HepG2 (cell line): Measurements from ENCODE around the gene CCDC154. TPM values are rescaled to one million over a fixed set of nuclear protein-coding genes. Genes with fewer than 3 reads are reported as not detected.

Experiments
- ATAC-seq: fragments of 200-7000 bp; cut with Tn5 transposase; 3 replicates; pipeline ENCODE4 v1.9.1; 2020; ENCODE audit warnings: mild to moderate bottlenecking, moderate library complexity
- BruUV-seq: library from RNA; stranded (reverse); fragments of 400-500 nt; replicated peaks from 2 replicates; lab custom pipeline; 2021; lab: Mats Ljungman, UMichigan
- CTCF ChIA-PET: fragments of 300-600 bp; formaldehyde crosslinking; extraction: SDS; loops from one replicate; lab custom pipeline; 2021; ENCODE audit warnings: low total read pairs, inconsistent platforms, low intra/inter-chr PET ratio; lab: Yijun Ruan, JAX
- POLR2A ChIA-PET: fragments of 350-600 bp; sonication (Branson Sonifier 250); formaldehyde crosslinking; loops from one replicate; lab custom pipeline; 2020; ENCODE audit warnings: antibody characterized with exemption, inconsistent platforms; lab: Yijun Ruan, JAX
- DNase-seq: peaks from one replicate; pipeline ENCODE4 v3.0.0-alpha.2; 2015; ENCODE audit warnings: low spot score
- FAIRE-seq: peaks from 3 replicates; lab custom pipeline; 2011; peaks lifted over from hg19 to GRCh38; lab: Jason Lieb, UNC
- H2AFZ ChIP-seq: one replicate; pipeline ENCODE4 v1.6.1; 2011; ENCODE audit warnings: low read length, inconsistent platforms
- H3K27ac ChIP-seq: fragments of 300-600 bp; 3 replicates; pipeline ENCODE4 v1.8.0; 2011; ENCODE audit warnings: mixed run types, mild to moderate bottlenecking, mixed read lengths, low read length, inconsistent platforms; ENCODE audit not compliant: insufficient read depth; ENCODE audit errors: extremely low read length
- H3K27me3 ChIP-seq, 2 experiments: fragments of 200-600 bp in 1 of 2; 2 replicates in 1 of 2; 3 replicates in 1 of 2; pipeline versions ENCODE4 v1.6.0 to v1.8.0; 2011; ENCODE audit warnings: low read length in 2 of 2, mild to moderate bottlenecking in 2 of 2, moderate library complexity in 2 of 2, inconsistent platforms in 1 of 2; ENCODE audit not compliant: insufficient read depth in 2 of 2, control insufficient read depth in 1 of 2
- H3K36me3 ChIP-seq, 2 experiments: fragments of 200-600 bp in 1 of 2; replicated peaks in 1 of 2; 2 replicates in 1 of 2; 3 replicates in 1 of 2; pipeline versions ENCODE4 v1.5.1 to v1.8.0; 2011; ENCODE audit warnings: low read length in 2 of 2, inconsistent platforms in 1 of 2; ENCODE audit not compliant: insufficient read depth in 2 of 2, control insufficient read depth in 1 of 2
- H3K4me1 ChIP-seq: 2 replicates; pipeline ENCODE4 v1.5.1; 2012; ENCODE audit warnings: low read length, inconsistent platforms; ENCODE audit not compliant: insufficient read depth
- H3K4me2 ChIP-seq: 2 replicates; pipeline ENCODE4 v1.6.0; 2011; ENCODE audit warnings: low read depth, low read length, inconsistent platforms
- H3K4me3 ChIP-seq, 3 experiments: fragments of 200-600 bp in 1 of 3; sonication (generic), shearing (Covaris generic) in 1 of 3; replicated peaks in 1 of 3; 2 replicates each; pipeline ENCODE4 v1.5.1; 2011 to 2016; ENCODE audit warnings: low read length in 3 of 3, inconsistent platforms in 2 of 3, low read depth in 2 of 3, mild to moderate bottlenecking in 2 of 3, control low read depth in 1 of 3, mixed read lengths in 1 of 3; ENCODE audit not compliant: insufficient read depth in 1 of 3
- H3K79me2 ChIP-seq: one replicate; pipeline ENCODE4 v1.6.1; 2011; ENCODE audit warnings: low read length, inconsistent platforms; ENCODE audit not compliant: insufficient read depth
- H3K9ac ChIP-seq: 2 replicates; pipeline ENCODE4 v1.6.0; 2011; ENCODE audit warnings: mild to moderate bottlenecking, low read depth, low read length, inconsistent platforms; ENCODE audit not compliant: insufficient read depth
- H3K9me3 ChIP-seq: 2 replicates; pipeline ENCODE4 v1.5.1; 2012; ENCODE audit warnings: mild to moderate bottlenecking, low read length
- H4K20me1 ChIP-seq: 2 replicates; pipeline ENCODE4 v1.6.0; 2011; ENCODE audit warnings: inconsistent platforms, mild to moderate bottlenecking, low read length, moderate library complexity; ENCODE audit not compliant: insufficient read depth
- BORCS8-MEF2B ChIP-seq: sonication (generic); formaldehyde crosslinking; IDR thresholded peaks from 2 replicates; pipeline ENCODE4 v1.8.0; 2022; ENCODE audit warnings: mild to moderate bottlenecking, missing genetic modification reagents
- EZH2 ChIP-seq: conservative IDR thresholded peaks from 2 replicates; pipeline ENCODE4 v1.6.1; 2012; ENCODE audit warnings: mild to moderate bottlenecking, low read depth, low read length, moderate library complexity
- GATA4 ChIP-seq: sonication (generic); IDR thresholded peaks from 2 replicates; pipeline ENCODE4 v1.6.1; 2016; ENCODE audit warnings: antibody characterized with exemption, low read depth, borderline replicate concordance
- HDAC1 ChIP-seq: sonication (generic); formaldehyde crosslinking; IDR thresholded peaks from 2 replicates; pipeline ENCODE4 v1.5.1; 2020; ENCODE audit warnings: mild to moderate bottlenecking, missing genetic modification reagents
- HNF1A ChIP-seq, 2 experiments: sonication (generic) in 1 of 2; formaldehyde crosslinking in 1 of 2; IDR thresholded peaks; 2 replicates each; pipeline versions ENCODE4 v1.4.0 to v1.6.1; 2016 to 2020; ENCODE audit warnings: borderline replicate concordance in 1 of 2, low read depth in 1 of 2, mild to moderate bottlenecking in 1 of 2, missing genetic modification reagents in 1 of 2
- JDP2 ChIP-seq: sonication (generic); formaldehyde crosslinking; IDR thresholded peaks from 2 replicates; pipeline ENCODE4 v1.8.1; 2022; ENCODE audit warnings: missing genetic modification reagents, borderline replicate concordance
- KLF16 ChIP-seq, 2 experiments: sonication (generic) in 1 of 2; formaldehyde crosslinking in 1 of 2; IDR thresholded peaks; 2 replicates each; pipeline versions ENCODE4 v1.6.1 to v1.8.0; 2016 to 2023; ENCODE audit warnings: missing genetic modification reagents in 2 of 2, missing compliant biosample characterization in 1 of 2
- NCOR1 ChIP-seq: fragments of 200-600 bp; sonication (generic); IDR thresholded peaks from 2 replicates; pipeline ENCODE4 v1.7.0; 2017; ENCODE audit warnings: antibody characterized with exemption, low read length, borderline replicate concordance
- NR0B2 ChIP-seq: sonication (generic); formaldehyde crosslinking; IDR thresholded peaks from 2 replicates; pipeline ENCODE4 v1.4.0; 2020; ENCODE audit warnings: mild to moderate bottlenecking, missing genetic modification reagents
- NR2F2 ChIP-seq: IDR thresholded peaks from 2 replicates; pipeline ENCODE4 v1.6.1; 2012; ENCODE audit warnings: low read depth, inconsistent platforms, borderline replicate concordance
- RFX1 ChIP-seq: fragments of 450-650 bp; IDR thresholded peaks from 2 replicates; pipeline ENCODE4 v1.6.1; 2017
- SRY ChIP-seq: sonication (generic); formaldehyde crosslinking; IDR thresholded peaks from 2 replicates; pipeline ENCODE4 v1.8.0; 2022; ENCODE audit warnings: mild to moderate bottlenecking, missing genetic modification reagents
- TOPORS ChIP-seq: sonication (generic); formaldehyde crosslinking; IDR thresholded peaks from 2 replicates; pipeline ENCODE4 v1.8.0; 2023; ENCODE audit warnings: mild to moderate bottlenecking, missing genetic modification reagents
- ZKSCAN1 ChIP-seq: fragments of 150-350 bp; IDR thresholded peaks from 2 replicates; pipeline ENCODE4 v1.6.1; 2014; ENCODE audit warnings: low read length
- ZNF720 ChIP-seq: sonication (generic); formaldehyde crosslinking; IDR thresholded peaks from 2 replicates; pipeline ENCODE4 v1.4.0; 2020; ENCODE audit warnings: missing genetic modification reagents
- WGBS: methylation state at CpG from one replicate; pipeline ENCODE4 v1.1.6; 2017; ENCODE audit warnings: low lambda C conversion rate; 5-methylcytosine and 5-hydroxymethylcytosine counted together
- in situ Hi-C: cut with HindIII; loops from 2 replicates; pipeline ENCODE4 v1.10.0; 2017; ENCODE audit warnings: low pct_unique_long_range_greater_than_20kb; ENCODE audit not compliant: extremely low pct_ligation_motif_present
- intact Hi-C: fragments of 100-400 bp; cut with micrococcal nuclease; formaldehyde crosslinking; loops from one replicate; pipeline ENCODE4 v1.10.0; 2022; ENCODE audit not compliant: unreplicated experiment
- polyA plus RNA-seq, 8 experiments: library from polyadenylated mRNA; depleted of rRNA in 3 of 8; stranded (reverse) in 7 of 8; unstranded in 1 of 8; fragments of >200 nt; fragmentation: Illumina TruSeq in 4 of 8; extraction: Trizol in 4 of 8; gene quantifications; 2 replicates each; pipeline versions ENCODE4 v1.2.1 to v1.2.3, GENCODE V29; 2011 to 2016; ENCODE audit warnings: low read depth in 4 of 8, missing spikeins in 1 of 8, mixed read lengths in 1 of 8; ENCODE audit not compliant: insufficient read depth in 1 of 8
- total RNA-seq, 5 experiments: library from RNA; depleted of rRNA; stranded (reverse); fragments of >200 nt; fragmentation: Illumina TruSeq; extraction: Trizol; gene quantifications; 2 replicates each; pipeline ENCODE4 v1.2.3, GENCODE V29; 2016; ENCODE audit warnings: low read depth in 1 of 5

Gene CCDC154
- total and polyA plus RNA-seq, 2 of the 13 experiments (the other 11 are each of a cell fraction or from before 2014, with no cell fraction given): 0.92 to 1.5 TPM

- POLR2A ChIA-PET: no interaction called here
- DNase-seq (no peak), FAIRE-seq (no peak), ATAC-seq (no peak)
- CTCF ChIA-PET: no interaction called here
- H3K27ac ChIP-seq: no peak overlapping the region
- H4K20me1 ChIP-seq: no peaks in the 10 kb centered on the region
- no TSS peak for BruUV-seq
- 97% methylated on average over 28 of the region's 42 CpGs for WGBS
- no peak overlapping the region for H3K4me2 ChIP-seq
- in situ Hi-C loops: no loop called here
- H3K9ac ChIP-seq: no peak overlapping the region
- H3K9me3 ChIP-seq: no peaks in the 10 kb centered on the region
- intact Hi-C loops: no loop called here
- peaks cover 15 to 32% of the 10 kb centered on the region in 2 experiments; a peak in 4 of 5 replicates for H3K36me3 ChIP-seq
- no peaks in the 10 kb centered on the region for H3K4me1 ChIP-seq
- no peak overlapping the region for H2AFZ ChIP-seq
- TF ChIP-seq SRY (CRISPR knock-in tag) (no peak), NR2F2 (no peak), ZKSCAN1 (no peak), KLF16 (CRISPR knock-in tag; IDR thresholded peaks at IDR 0.05) (no peak), BORCS8-MEF2B (CRISPR knock-in tag) (no peak), NR0B2 (CRISPR knock-in tag) (no peak)
- no peaks in the 10 kb centered on the region for H3K27me3 ChIP-seq
- H3K4me3 ChIP-seq: no peak overlapping the region
- no peaks in the 10 kb centered on the region for H3K79me2 ChIP-seq
Measured at GRCh38 chr16:1457489-1458245, 13.3 kb upstream of the CCDC154 start.

DNA sequence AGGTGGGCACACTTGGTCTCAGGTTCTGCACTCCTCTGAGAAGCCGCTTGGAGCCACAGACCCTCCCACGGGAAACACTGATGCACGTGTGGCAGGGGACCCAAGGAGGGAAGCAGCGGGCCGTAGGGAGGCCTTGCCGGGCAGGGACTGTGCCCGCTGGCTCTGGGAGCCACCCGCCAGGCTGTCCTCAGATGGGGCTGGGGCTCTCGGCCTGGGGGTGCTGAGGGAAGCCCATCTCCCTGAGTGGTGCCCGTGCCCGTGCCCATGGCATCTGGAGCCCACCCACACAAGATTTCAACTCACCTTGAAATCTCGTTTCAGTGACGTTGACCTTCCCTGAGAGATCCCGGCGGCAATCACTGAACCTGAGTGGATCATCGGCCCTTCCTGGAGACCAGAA is 12.6 kb upstream of the CCDC154 start:
- 99% methylated on average over 8 of the region's 16 CpGs for WGBS
- no peak overlapping the region for H3K9ac ChIP-seq
- POLR2A ChIA-PET: no interaction called here
- in situ Hi-C loops (no loop called here), intact Hi-C loops (no loop called here)
- H3K79me2 ChIP-seq: no peaks in the 10 kb centered on the region
- no peak for FAIRE-seq
- peaks cover 15 to 32% of the 10 kb centered on the region in 2 experiments; a peak in 4 of 5 replicates for H3K36me3 ChIP-seq
- no peak overlapping the region for H2AFZ ChIP-seq
- no peaks in the 10 kb centered on the region for H4K20me1 ChIP-seq
- H3K27ac ChIP-seq: no peak overlapping the region
- H3K9me3 ChIP-seq: no peaks in the 10 kb centered on the region
- H3K4me2 ChIP-seq: no peak overlapping the region
- H3K27me3 ChIP-seq: no peaks in the 10 kb centered on the region
- DNase-seq: no peak
- no peaks in the 10 kb centered on the region for H3K4me1 ChIP-seq
- no TSS peak for BruUV-seq
- ATAC-seq: no peak
- no peak overlapping the region for H3K4me3 ChIP-seq
- CTCF ChIA-PET: no interaction called here
- no peak for TF ChIP-seq JDP2 (CRISPR knock-in tag)
- TF ChIP-seq ZNF720: no peak
- no peak for TF ChIP-seq GATA4
- TF ChIP-seq HDAC1 (CRISPR knock-in tag): no peak
- TF ChIP-seq HNF1A (IDR thresholded peaks at IDR 0.05; ENCODE audit: low read depth): no peak
- TF ChIP-seq HNF1A (CRISPR knock-in tag; IDR thresholded peaks at IDR 0.05; ENCODE audit: borderline replicate concordance): no peak
- TF ChIP-seq TOPORS (CRISPR knock-in tag): no peak
- TF ChIP-seq NCOR1: no peak
- TF ChIP-seq EZH2: no peak
- TF ChIP-seq RFX1: no peak
